GM12878 (cell line): Measurements from ENCODE around the gene RNF126. TPM values are rescaled to one million over a fixed set of nuclear protein-coding genes. Genes with fewer than 3 reads are reported as not detected.

Experiments used
- ATAC-seq: fragments of 200-7000 bp; cut with Tn5 transposase; 3 replicates; pipeline ENCODE4 v1.9.1; 2020; ENCODE audit warnings: mild to moderate bottlenecking, moderate library complexity
- BruUV-seq: library from RNA; stranded (reverse); fragments of 400-500 nt; replicated peaks from 2 replicates; lab custom pipeline; 2021; lab: Mats Ljungman, UMichigan
- CTCF ChIA-PET: fragments of 300-600 bp; sonication (Branson Sonifier 250); formaldehyde crosslinking; extraction: SDS; loops from one replicate; lab custom pipeline; 2021; ENCODE audit warnings: inconsistent platforms; lab: Yijun Ruan, JAX
- POLR2A ChIA-PET: fragments of 350-600 bp; formaldehyde crosslinking; extraction: SDS; loops from one replicate; lab custom pipeline; 2021; ENCODE audit warnings: inconsistent platforms; lab: Charles Lee
- RAD21 ChIA-PET: fragments of 300-600 bp; sonication (Branson Sonifier 250); formaldehyde crosslinking; loops from one replicate; lab custom pipeline; 2023; ENCODE audit warnings: antibody characterized with exemption; ENCODE audit not compliant: unreplicated experiment; lab: Charles Lee
- SMC1A ChIA-PET: fragments of 300-600 bp; sonication (Branson Sonifier 250); formaldehyde crosslinking; loops from one replicate; lab custom pipeline; 2023; ENCODE audit not compliant: unreplicated experiment, uncharacterized antibody; lab: Charles Lee
- DNase-seq: peaks from one replicate; pipeline ENCODE4 v3.0.0-alpha.2; 2011; ENCODE audit warnings: low read depth, low spot score
- FAIRE-seq: peaks from 3 replicates; lab custom pipeline; 2011; peaks lifted over from hg19 to GRCh38; lab: Jason Lieb, UNC
- H2AFZ ChIP-seq: 2 replicates; pipeline ENCODE4 v1.6.0; 2011; ENCODE audit warnings: low read depth, low read length, control low read depth; ENCODE audit not compliant: control insufficient read depth
- H3K27ac ChIP-seq: 2 replicates; pipeline ENCODE4 v1.5.1; 2011; ENCODE audit warnings: control low read depth; ENCODE audit not compliant: control insufficient read depth, insufficient read depth
- H3K27me3 ChIP-seq, 2 experiments: replicated peaks in 1 of 2; 2 replicates each; pipeline versions ENCODE4 v1.6.0 to v1.6.1; 2011; ENCODE audit warnings: low read length in 1 of 2; ENCODE audit not compliant: control insufficient read depth in 2 of 2, insufficient read depth in 2 of 2
- H3K36me3 ChIP-seq, 2 experiments: 2 replicates each; pipeline ENCODE4 v1.5.1; 2011; ENCODE audit warnings: low read length in 1 of 2; ENCODE audit not compliant: control insufficient read depth in 2 of 2, insufficient read depth in 2 of 2
- H3K4me1 ChIP-seq: 2 replicates; pipeline ENCODE4 v1.6.1; 2011; ENCODE audit warnings: mild to moderate bottlenecking, low read length, moderate library complexity, mixed read lengths; ENCODE audit not compliant: control insufficient read depth, insufficient read depth
- H3K4me2 ChIP-seq: 2 replicates; pipeline ENCODE4 v1.6.0; 2011; ENCODE audit warnings: control low read depth; ENCODE audit not compliant: control insufficient read depth, insufficient read depth
- H3K4me3 ChIP-seq: fragments of 200-600 bp; sonication (generic); 2 replicates; pipeline ENCODE4 v1.5.1; 2016
- H3K79me2 ChIP-seq: 2 replicates; pipeline ENCODE4 v1.6.0; 2011; ENCODE audit warnings: low read length; ENCODE audit not compliant: control insufficient read depth, insufficient read depth
- H3K9ac ChIP-seq: 2 replicates; pipeline ENCODE4 v1.8.0; 2011; ENCODE audit warnings: low read length, control low read depth, mixed read lengths; ENCODE audit not compliant: control insufficient read depth, insufficient read depth
- H3K9me3 ChIP-seq: replicated peaks from 3 replicates; pipeline ENCODE4 v1.5.1; 2011; ENCODE audit warnings: mild to moderate bottlenecking, low read length; ENCODE audit not compliant: control insufficient read depth, insufficient read depth
- H4K20me1 ChIP-seq: 2 replicates; pipeline ENCODE4 v1.6.0; 2011; ENCODE audit not compliant: control insufficient read depth, insufficient read depth
- CEBPB ChIP-seq, 2 experiments: fragments of 150-350 bp in 1 of 2; IDR thresholded peaks; 2 replicates each; pipeline ENCODE4 v1.6.1; 2012 to 2014; ENCODE audit warnings: low read depth in 2 of 2, low read length in 2 of 2, borderline replicate concordance in 1 of 2, inconsistent platforms in 1 of 2
- HDGF ChIP-seq: fragments of 450-650 bp; IDR thresholded peaks from 2 replicates; pipeline ENCODE4 v1.6.1; 2016; ENCODE audit warnings: antibody characterized with exemption
- HSF1 ChIP-seq: fragments of 150-350 bp; IDR thresholded peaks from 2 replicates; pipeline ENCODE4 v1.6.1; 2014; ENCODE audit warnings: mild to moderate bottlenecking, low read depth, low read length
- RUNX3 ChIP-seq: IDR thresholded peaks from 2 replicates; pipeline ENCODE4 v1.6.1; 2012; ENCODE audit warnings: low read length, inconsistent platforms
- ZBTB40 ChIP-seq: fragments of 450-650 bp; IDR thresholded peaks from 2 replicates; pipeline ENCODE4 v1.6.1; 2016; ENCODE audit warnings: mild to moderate bottlenecking, moderate library complexity, borderline replicate concordance
- ZZZ3 ChIP-seq: IDR thresholded peaks from 2 replicates; pipeline ENCODE4 v1.6.1; 2011; ENCODE audit warnings: low read depth; ENCODE audit not compliant: control insufficient read depth, insufficient read length
- WGBS: methylation state at CpG from one replicate; pipeline ENCODE4 v1.1.6; 2016; ENCODE audit warnings: low lambda C conversion rate; ENCODE audit not compliant: insufficient replicate concordance, insufficient coverage; ENCODE audit errors: missing lambda C conversion rate; 5-methylcytosine and 5-hydroxymethylcytosine counted together
- in situ Hi-C: fragments of 300-500 bp; cut with MboI; formaldehyde crosslinking; loops from 9 replicates; pipeline ENCODE4 v1.14.3; 2018; ENCODE audit warnings: mixed read lengths
- intact Hi-C: fragments of 100-400 bp; cut with micrococcal nuclease; formaldehyde crosslinking; loops from one replicate; pipeline ENCODE4 v1.14.2; 2022; ENCODE audit not compliant: unreplicated experiment
- polyA plus RNA-seq, 11 experiments: library from polyadenylated mRNA; depleted of rRNA in 4 of 11; unstranded in 6 of 11; stranded (reverse) in 5 of 11; fragments of >200 nt; fragmentation: Nextera tagmentation in 4 of 11; fragmentation: Illumina TruSeq in 1 of 11; extraction: Ambion mirVana in 4 of 11; extraction: Trizol in 1 of 11; gene quantifications; 1 replicate in 1 of 11; 2 replicates in 10 of 11; pipeline versions ENCODE4 v1.2.1 to v1.2.3, GENCODE V29; 2011 to 2016; ENCODE audit warnings: inconsistent platforms in 2 of 11, missing spikeins in 2 of 11, low read depth in 1 of 11
- total RNA-seq, 4 experiments: library from RNA; depleted of rRNA in 3 of 4; stranded (reverse); fragments of >200 nt in 3 of 4; fragmentation: Illumina TruSeq in 1 of 4; extraction: Trizol in 1 of 4; gene quantifications; 2 replicates each; pipeline versions ENCODE4 v1.2.1 to v1.2.3, GENCODE V29; 2013 to 2021
- TF ChIP-seq, protein P1 (sequence below), 3 experiments: IDR thresholded peaks in 2 of 3; conservative IDR thresholded peaks in 1 of 3; 2 replicates each; pipeline ENCODE4 v1.5.1; 2011; ENCODE audit warnings: low read depth in 3 of 3, low read length in 3 of 3, mild to moderate bottlenecking in 3 of 3, control low read depth in 2 of 3, moderate library complexity in 2 of 3, inconsistent platforms in 1 of 3, mixed read lengths in 1 of 3; ENCODE audit not compliant: control insufficient read depth in 2 of 3, insufficient read depth in 1 of 3; ENCODE audit errors: extremely low read depth in 1 of 3
- TF ChIP-seq, protein P2 (sequence below): fragments of 450-650 bp; formaldehyde crosslinking; IDR thresholded peaks from 2 replicates; pipeline ENCODE4 v1.5.0; 2022; ENCODE audit warnings: mild to moderate bottlenecking, missing genetic modification characterization
- TF ChIP-seq, protein P3 (sequence below): IDR thresholded peaks from 2 replicates; pipeline ENCODE4 v1.6.1; 2012; ENCODE audit warnings: low read depth, low read length, improper control_type of control experiment

RNF126 gene
- total and polyA plus RNA-seq, 10 of the 15 experiments (the other 5 are each of a cell fraction or from before 2014, with no cell fraction given), result 0.45 to 100 (median 50.6) TPM

GRCh38 chr19:612941-613340 is 50.1 kb downstream of the RNF126 start:
- 89% methylated on average over 27 of the region's 33 CpGs for WGBS
- Histone ChIP-seq H3K36me3 (no peaks in the 10 kb centered on the region; a peak in 1 of 4 replicates), H2AFZ (no peak overlapping the region), H3K27ac (no peak overlapping the region), H3K4me1 (peaks cover 8% of the 10 kb centered on the region), H3K4me2 (no peak overlapping the region), H4K20me1 (no peaks in the 10 kb centered on the region), H3K9me3 (no peaks in the 10 kb centered on the region), H3K9ac (no peak overlapping the region), H3K4me3 (no peak overlapping the region), H3K27me3 (no peaks in the 10 kb centered on the region), H3K79me2 (no peaks in the 10 kb centered on the region)
- ChIA-PET POLR2A (interaction anchor here (1.3 kb wide), 1 partner anchor 48 kb away, joined by 6 read pairs; no protein-coding TSS in a partner anchor), SMC1A (interaction anchor here (1.3 kb wide), 1 partner anchor 20 kb away, joined by 3 read pairs; no protein-coding TSS in a partner anchor), CTCF (no interaction called here), RAD21 (no interaction called here)
- BruUV-seq, result no TSS peak
- FAIRE-seq (no peak), DNase-seq (no peak), ATAC-seq (no peak)
- in situ Hi-C loops (no loop called here), intact Hi-C loops (no loop called here)
- TF ChIP-seq, protein P1, sequence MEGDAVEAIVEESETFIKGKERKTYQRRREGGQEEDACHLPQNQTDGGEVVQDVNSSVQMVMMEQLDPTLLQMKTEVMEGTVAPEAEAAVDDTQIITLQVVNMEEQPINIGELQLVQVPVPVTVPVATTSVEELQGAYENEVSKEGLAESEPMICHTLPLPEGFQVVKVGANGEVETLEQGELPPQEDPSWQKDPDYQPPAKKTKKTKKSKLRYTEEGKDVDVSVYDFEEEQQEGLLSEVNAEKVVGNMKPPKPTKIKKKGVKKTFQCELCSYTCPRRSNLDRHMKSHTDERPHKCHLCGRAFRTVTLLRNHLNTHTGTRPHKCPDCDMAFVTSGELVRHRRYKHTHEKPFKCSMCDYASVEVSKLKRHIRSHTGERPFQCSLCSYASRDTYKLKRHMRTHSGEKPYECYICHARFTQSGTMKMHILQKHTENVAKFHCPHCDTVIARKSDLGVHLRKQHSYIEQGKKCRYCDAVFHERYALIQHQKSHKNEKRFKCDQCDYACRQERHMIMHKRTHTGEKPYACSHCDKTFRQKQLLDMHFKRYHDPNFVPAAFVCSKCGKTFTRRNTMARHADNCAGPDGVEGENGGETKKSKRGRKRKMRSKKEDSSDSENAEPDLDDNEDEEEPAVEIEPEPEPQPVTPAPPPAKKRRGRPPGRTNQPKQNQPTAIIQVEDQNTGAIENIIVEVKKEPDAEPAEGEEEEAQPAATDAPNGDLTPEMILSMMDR (IDR thresholded peaks at IDR 0.05 in 2 of 3, conservative IDR thresholded peaks at IDR 0.05 in 1 of 3; ENCODE audit: control insufficient read depth in 2 of 3, extremely low read depth in 1 of 3, insufficient read depth in 1 of 3, low read depth in 3 of 3, low read length in 3 of 3), result no peak
- TF ChIP-seq HSF1 (no peak), HDGF (no peak), ZBTB40 (no peak), CEBPB (IDR thresholded peaks at IDR 0.05; ENCODE audit: borderline replicate concordance in 1 of 2, low read depth in 2 of 2, low read length in 2 of 2) (no peak), ZZZ3 (no peak), RUNX3 (no peak)
- TF ChIP-seq, protein P2, sequence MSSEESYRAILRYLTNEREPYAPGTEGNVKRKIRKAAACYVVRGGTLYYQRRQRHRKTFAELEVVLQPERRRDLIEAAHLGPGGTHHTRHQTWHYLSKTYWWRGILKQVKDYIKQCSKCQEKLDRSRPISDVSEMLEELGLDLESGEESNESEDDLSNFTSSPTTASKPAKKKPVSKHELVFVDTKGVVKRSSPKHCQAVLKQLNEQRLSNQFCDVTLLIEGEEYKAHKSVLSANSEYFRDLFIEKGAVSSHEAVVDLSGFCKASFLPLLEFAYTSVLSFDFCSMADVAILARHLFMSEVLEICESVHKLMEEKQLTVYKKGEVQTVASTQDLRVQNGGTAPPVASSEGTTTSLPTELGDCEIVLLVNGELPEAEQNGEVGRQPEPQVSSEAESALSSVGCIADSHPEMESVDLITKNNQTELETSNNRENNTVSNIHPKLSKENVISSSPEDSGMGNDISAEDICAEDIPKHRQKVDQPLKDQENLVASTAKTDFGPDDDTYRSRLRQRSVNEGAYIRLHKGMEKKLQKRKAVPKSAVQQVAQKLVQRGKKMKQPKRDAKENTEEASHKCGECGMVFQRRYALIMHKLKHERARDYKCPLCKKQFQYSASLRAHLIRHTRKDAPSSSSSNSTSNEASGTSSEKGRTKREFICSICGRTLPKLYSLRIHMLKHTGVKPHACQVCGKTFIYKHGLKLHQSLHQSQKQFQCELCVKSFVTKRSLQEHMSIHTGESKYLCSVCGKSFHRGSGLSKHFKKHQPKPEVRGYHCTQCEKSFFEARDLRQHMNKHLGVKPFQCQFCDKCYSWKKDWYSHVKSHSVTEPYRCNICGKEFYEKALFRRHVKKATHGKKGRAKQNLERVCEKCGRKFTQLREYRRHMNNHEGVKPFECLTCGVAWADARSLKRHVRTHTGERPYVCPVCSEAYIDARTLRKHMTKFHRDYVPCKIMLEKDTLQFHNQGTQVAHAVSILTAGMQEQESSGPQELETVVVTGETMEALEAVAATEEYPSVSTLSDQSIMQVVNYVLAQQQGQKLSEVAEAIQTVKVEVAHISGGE (CRISPR knock-in tag), result no peak
- TF ChIP-seq, protein P3, sequence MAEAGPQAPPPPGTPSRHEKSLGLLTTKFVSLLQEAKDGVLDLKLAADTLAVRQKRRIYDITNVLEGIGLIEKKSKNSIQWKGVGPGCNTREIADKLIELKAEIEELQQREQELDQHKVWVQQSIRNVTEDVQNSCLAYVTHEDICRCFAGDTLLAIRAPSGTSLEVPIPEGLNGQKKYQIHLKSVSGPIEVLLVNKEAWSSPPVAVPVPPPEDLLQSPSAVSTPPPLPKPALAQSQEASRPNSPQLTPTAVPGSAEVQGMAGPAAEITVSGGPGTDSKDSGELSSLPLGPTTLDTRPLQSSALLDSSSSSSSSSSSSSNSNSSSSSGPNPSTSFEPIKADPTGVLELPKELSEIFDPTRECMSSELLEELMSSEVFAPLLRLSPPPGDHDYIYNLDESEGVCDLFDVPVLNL, result no peak
